Measurements from ENCODE around the gene PMPCB. TPM values are rescaled to one million over a fixed set of nuclear protein-coding genes. Genes with fewer than 3 reads are reported as not detected.

The PMPCB gene
- total RNA-seq, 1 donor from 2014 or later, result 164 TPM

GRCh38 chr7:103316380-103316941 is 19.2 kb downstream of the PMPCB start:
- Histone ChIP-seq H3K27ac (no peak overlapping the region), H3K79me2 (ENCODE audit: low read depth) (no peaks in the 10 kb centered on the region), H4K20me1 (ENCODE audit: low read depth) (no peaks in the 10 kb centered on the region), H3K4me3 (no peak overlapping the region), H3K4me2 (no peak overlapping the region), H3F3A (ENCODE audit: low read depth) (peaks cover 13% of the 10 kb centered on the region), H3K27me3 (no peaks in the 10 kb centered on the region), H2AFZ (replicated peaks) (no peak overlapping the region), H3K4me1 (no peaks in the 10 kb centered on the region), H3K36me3 (peaks cover 38% of the 10 kb centered on the region), H3K9me3 (ENCODE audit: low read depth) (no peaks in the 10 kb centered on the region), H3K9ac (no peak overlapping the region)
- Mint-ChIP-seq H3K4me3 (no peak overlapping the region), H3K4me1 (no peaks in the 10 kb centered on the region), H3K36me3 (peaks cover 15% of the 10 kb centered on the region), H3K9me3 (no peaks in the 10 kb centered on the region), H3K27me3 (ENCODE audit: insufficient read depth, low read depth) (no peaks in the 10 kb centered on the region), H3K27ac (no peak overlapping the region)
- no peak for DNase-seq (ENCODE audit: low spot score)
- TF ChIP-seq CTCF (IDR thresholded peaks at IDR 0.05) (no peak), EZH2 (IDR thresholded peaks at IDR 0.05) (no peak), EZH2phosphoT487 (IDR thresholded peaks at IDR 0.05) (no peak)

GRCh38 chr7:103317009-103317408 is 19.8 kb downstream of the PMPCB start:
- H3K27me3 Mint-ChIP-seq (ENCODE audit: insufficient read depth, low read depth), result no peaks in the 10 kb centered on the region
- no peak overlapping the region for H3K27ac ChIP-seq
- TF ChIP-seq EZH2 (IDR thresholded peaks at IDR 0.05), result no peak
- no peak for TF ChIP-seq EZH2phosphoT487 (IDR thresholded peaks at IDR 0.05)
- no peak for TF ChIP-seq CTCF (IDR thresholded peaks at IDR 0.05)
- H3K4me1 ChIP-seq, result no peaks in the 10 kb centered on the region
- no peak for DNase-seq (ENCODE audit: low spot score)
- H3K79me2 ChIP-seq (ENCODE audit: low read depth), result no peaks in the 10 kb centered on the region
- H3K27me3 ChIP-seq, result no peaks in the 10 kb centered on the region
- H3K9ac ChIP-seq, result no peak overlapping the region
- no peak overlapping the region for H2AFZ ChIP-seq (replicated peaks)
- peaks cover 17% of the 10 kb centered on the region for H3K36me3 Mint-ChIP-seq
- H3K4me3 Mint-ChIP-seq, result no peak overlapping the region
- no peaks in the 10 kb centered on the region for H4K20me1 ChIP-seq (ENCODE audit: low read depth)
- H3F3A ChIP-seq (ENCODE audit: low read depth), result peaks cover 13% of the 10 kb centered on the region
- H3K9me3 ChIP-seq (ENCODE audit: low read depth), result no peaks in the 10 kb centered on the region
- no peak overlapping the region for H3K4me3 ChIP-seq
- no peak overlapping the region for H3K27ac Mint-ChIP-seq
- H3K36me3 ChIP-seq, result peaks cover 36% of the 10 kb centered on the region
- H3K4me1 Mint-ChIP-seq, result no peaks in the 10 kb centered on the region
- H3K4me2 ChIP-seq, result no peak overlapping the region
- no peaks in the 10 kb centered on the region for H3K9me3 Mint-ChIP-seq

GRCh38 chr7:103325744-103326143 is 28.5 kb downstream of the PMPCB start:
- TF ChIP-seq EZH2 (IDR thresholded peaks at IDR 0.05) (no peak), CTCF (IDR thresholded peaks at IDR 0.05) (no peak), EZH2phosphoT487 (IDR thresholded peaks at IDR 0.05) (no peak)
- Mint-ChIP-seq H3K4me3 (no peak overlapping the region), H3K4me1 (no peaks in the 10 kb centered on the region), H3K9me3 (no peaks in the 10 kb centered on the region), H3K27ac (no peak overlapping the region), H3K27me3 (ENCODE audit: insufficient read depth, low read depth) (no peaks in the 10 kb centered on the region), H3K36me3 (peaks cover 14% of the 10 kb centered on the region)
- Histone ChIP-seq H3K36me3 (peaks cover 26% of the 10 kb centered on the region), H4K20me1 (ENCODE audit: low read depth) (no peaks in the 10 kb centered on the region), H3K9ac (no peak overlapping the region), H3K4me3 (no peak overlapping the region), H3F3A (ENCODE audit: low read depth) (no peaks in the 10 kb centered on the region), H3K27ac (no peak overlapping the region), H2AFZ (replicated peaks) (no peak overlapping the region), H3K4me1 (no peaks in the 10 kb centered on the region), H3K27me3 (no peaks in the 10 kb centered on the region), H3K79me2 (ENCODE audit: low read depth) (peaks cover 7% of the 10 kb centered on the region), H3K4me2 (no peak overlapping the region), H3K9me3 (ENCODE audit: low read depth) (no peaks in the 10 kb centered on the region)
- no peak for DNase-seq (ENCODE audit: low spot score)

Data from neural progenitor cell (in vitro differentiated cells).